AG04449 (cell line): Measurements from ENCODE around the gene OCEL1.

ENCODE experiments used
- CTCF ChIA-PET: fragments of 350-600 bp; formaldehyde crosslinking; extraction: SDS; loops from one replicate; lab custom pipeline; 2021; ENCODE audit warnings: antibody characterized with exemption; lab: Yijun Ruan, JAX
- POLR2A ChIA-PET: fragments of 400-600, 350-600 bp; formaldehyde crosslinking; extraction: SDS; loops from one replicate; lab custom pipeline; 2020; ENCODE audit warnings: antibody characterized with exemption, inconsistent platforms; lab: Yijun Ruan, JAX
- DNase-seq: peaks from one replicate; pipeline ENCODE4 v3.0.0-alpha.2; 2010; ENCODE audit warnings: low read depth, low spot score
- H3K4me3 ChIP-seq: 2 replicates; pipeline ENCODE4 v1.5.1; 2011; ENCODE audit warnings: low read depth, mild to moderate bottlenecking, control low read depth, low read length
- TF ChIP-seq, protein P1 (sequence below): IDR thresholded peaks from one replicate; pipeline ENCODE4 v1.5.1; 2011; ENCODE audit warnings: mild to moderate bottlenecking, moderate library complexity, low read length, control low read depth, inconsistent platforms; ENCODE audit not compliant: insufficient read depth; ENCODE audit errors: missing control alignments

Gene OCEL1

DNA sequence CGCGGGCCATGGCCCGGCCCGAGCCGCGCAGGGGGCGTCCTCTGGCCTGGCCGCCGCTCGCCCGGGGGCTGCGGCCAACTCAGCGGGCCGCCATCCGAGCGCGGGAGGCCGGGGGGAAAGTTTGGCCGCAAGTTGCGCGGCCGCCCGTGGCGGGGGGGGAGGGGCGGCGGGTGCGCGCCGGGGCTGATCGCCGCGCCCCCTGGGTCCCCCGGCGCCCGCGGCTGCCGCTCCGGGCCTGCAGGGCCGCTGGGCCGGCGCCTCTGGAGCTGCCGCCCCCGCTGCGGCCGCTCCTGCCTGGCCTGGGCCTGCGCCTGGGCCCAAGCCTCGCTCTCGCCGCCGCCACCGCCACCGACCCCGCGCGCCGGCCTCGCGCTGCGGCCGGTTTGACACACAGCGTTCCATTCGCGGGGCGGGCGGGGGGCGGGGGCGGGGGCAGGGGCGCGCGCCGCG, 19.5 kb downstream of the OCEL1 start, which contains the start of gene NR2F6:
NR2F6 (minus strand) TSS at position 385 of the 450 bp plus-strand sequence. CDS start 699 bp downstream, outside the sequence.
- TF ChIP-seq, protein P1, sequence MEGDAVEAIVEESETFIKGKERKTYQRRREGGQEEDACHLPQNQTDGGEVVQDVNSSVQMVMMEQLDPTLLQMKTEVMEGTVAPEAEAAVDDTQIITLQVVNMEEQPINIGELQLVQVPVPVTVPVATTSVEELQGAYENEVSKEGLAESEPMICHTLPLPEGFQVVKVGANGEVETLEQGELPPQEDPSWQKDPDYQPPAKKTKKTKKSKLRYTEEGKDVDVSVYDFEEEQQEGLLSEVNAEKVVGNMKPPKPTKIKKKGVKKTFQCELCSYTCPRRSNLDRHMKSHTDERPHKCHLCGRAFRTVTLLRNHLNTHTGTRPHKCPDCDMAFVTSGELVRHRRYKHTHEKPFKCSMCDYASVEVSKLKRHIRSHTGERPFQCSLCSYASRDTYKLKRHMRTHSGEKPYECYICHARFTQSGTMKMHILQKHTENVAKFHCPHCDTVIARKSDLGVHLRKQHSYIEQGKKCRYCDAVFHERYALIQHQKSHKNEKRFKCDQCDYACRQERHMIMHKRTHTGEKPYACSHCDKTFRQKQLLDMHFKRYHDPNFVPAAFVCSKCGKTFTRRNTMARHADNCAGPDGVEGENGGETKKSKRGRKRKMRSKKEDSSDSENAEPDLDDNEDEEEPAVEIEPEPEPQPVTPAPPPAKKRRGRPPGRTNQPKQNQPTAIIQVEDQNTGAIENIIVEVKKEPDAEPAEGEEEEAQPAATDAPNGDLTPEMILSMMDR = no peak
- peak within 1 kb of the TSS; percentile 82 for H3K4me3 ChIP-seq
- POLR2A ChIA-PET = no interaction called here
- DNase-seq = no peak
- CTCF ChIA-PET = no interaction called here

DNA sequence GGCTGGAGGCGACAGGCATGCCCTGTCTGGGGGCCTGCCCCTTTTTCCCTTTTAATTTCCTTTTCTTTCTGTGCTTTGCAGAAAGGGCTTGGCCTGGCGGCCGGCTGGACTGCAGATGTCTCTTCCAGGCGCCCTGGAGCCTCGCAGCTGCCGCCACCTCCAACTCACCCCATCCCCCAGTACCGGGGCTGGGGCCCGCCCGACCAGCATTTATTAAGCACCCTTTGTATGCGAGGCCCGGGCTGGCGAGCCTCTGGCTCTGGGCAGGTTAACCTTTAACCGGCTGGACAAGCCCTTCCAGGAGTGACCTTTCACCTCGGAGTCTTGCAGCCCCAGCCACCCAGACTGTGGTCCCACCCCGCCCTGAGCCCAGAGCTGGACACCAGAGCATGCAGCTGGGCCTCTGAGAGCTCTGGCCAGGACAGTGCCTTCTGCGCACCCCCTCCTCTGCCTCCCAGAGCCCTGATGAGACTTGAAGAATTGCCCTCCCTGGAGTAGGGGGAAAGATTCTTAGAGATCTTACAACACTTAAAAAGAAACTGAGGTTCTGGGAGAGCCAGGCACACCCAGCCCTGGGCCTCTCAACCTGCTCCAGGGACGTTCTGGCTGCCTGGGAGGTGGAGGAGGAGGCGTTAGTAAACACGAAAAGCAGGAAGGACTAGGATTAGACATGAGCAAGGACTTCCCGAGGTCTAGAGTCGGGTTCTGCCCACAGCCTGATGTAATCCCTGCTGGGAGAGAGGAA, 20.8 kb downstream of the OCEL1 start:
- CTCF ChIA-PET = interaction anchor here (1.0 kb wide), 2 partner anchors 11 to 36 kb away, joined by 3 read pairs; no protein-coding TSS in a partner anchor
- no peak overlapping the region; the same call in 1 of the 2 replicates for H3K4me3 ChIP-seq
- POLR2A ChIA-PET = no interaction called here
- TF ChIP-seq, protein P1 = no peak
- no peak for DNase-seq

DNA sequence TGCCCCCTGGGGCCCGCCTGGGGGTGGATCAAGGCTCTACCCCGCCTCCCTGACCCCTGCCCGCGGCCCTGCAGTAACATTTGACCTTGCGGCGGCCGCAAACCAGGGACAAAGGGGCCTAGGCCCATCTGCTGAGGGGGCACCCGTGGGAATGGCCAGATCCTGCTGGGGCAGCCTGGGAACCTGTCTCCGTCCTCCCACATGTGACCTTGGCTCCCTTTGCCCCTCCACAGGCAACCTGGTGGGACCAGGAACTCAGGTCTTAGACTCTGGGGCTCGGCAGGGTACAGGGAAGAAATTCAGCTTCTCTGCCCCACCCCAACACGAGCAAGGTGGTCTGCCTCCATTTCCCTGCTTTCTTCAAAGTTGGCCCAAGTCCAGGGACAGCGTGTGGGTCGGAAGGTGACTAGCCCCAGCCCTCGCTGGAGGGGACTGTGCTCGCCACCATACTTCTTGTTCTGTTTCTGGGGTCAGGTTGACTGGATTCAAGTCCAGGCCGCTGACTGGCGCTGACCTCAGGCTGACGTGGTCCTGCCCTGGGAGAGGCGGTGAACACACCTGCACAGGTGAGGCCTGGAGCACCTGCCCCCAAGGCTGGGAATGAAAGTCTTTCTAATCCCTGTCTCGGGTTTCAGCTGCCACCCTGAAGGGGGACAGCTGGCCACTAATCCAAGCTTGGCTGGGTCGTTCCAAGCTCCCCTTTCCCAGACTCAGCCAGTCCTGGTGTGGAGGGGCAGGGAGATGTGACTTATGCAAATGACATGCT, 22.2 kb downstream of the OCEL1 start:
- H3K4me3 ChIP-seq = no peak overlapping the region
- ChIA-PET POLR2A (no interaction called here), CTCF (interaction anchor here (0.7 to 4.1 kb wide), 6 partner anchors 10 to 34 kb away, joined by 3 to 33 read pairs (median 4); partner anchors contain the start of genes ANKLE1 and USHBP1)
- no peak for DNase-seq
- TF ChIP-seq, protein P1 = no peak

DNA sequence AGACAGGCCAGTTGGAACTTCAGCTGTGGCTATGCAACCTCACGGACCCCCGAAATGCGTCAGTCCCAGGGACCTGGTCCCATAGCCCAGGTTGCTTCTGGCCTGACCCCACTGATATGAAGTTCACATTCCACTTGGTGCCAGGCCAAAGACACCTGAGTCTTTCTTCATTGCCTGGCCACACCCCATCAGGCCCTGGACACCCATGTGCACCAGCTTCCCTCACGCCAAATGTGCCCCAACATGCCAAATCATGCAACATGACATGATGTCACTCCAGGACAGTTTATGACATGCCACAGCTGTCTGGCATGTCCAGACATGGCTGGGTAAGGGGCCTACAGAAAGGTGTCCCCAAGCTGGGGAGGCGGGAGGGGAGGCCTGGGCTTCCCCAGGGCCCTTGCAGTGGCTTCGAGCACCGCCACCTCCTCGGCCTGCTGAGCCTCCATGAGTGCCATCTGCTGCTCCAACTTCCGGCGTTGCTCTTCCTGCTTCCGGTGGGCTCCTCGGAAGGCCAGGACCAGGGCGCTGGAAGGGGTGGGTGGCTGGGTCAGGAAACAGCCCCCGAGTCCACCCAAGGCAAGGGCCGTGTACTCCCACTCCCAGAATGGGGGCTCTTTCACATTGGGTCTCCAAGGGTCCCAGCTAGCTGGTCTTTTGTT, 24.0 kb downstream of the OCEL1 start:
- CTCF ChIA-PET = interaction anchor here (1.0 to 4.1 kb wide), 3 partner anchors 8 to 15 kb away, joined by 3 to 33 read pairs (median 5); no protein-coding TSS in a partner anchor
- POLR2A ChIA-PET = interaction anchor here (0.6 kb wide), 1 partner anchor 31 kb away, joined by 3 read pairs; no protein-coding TSS in a partner anchor
- no peak for DNase-seq
- H3K4me3 ChIP-seq = no peak overlapping the region
- TF ChIP-seq, protein P1 = no peak

DNA sequence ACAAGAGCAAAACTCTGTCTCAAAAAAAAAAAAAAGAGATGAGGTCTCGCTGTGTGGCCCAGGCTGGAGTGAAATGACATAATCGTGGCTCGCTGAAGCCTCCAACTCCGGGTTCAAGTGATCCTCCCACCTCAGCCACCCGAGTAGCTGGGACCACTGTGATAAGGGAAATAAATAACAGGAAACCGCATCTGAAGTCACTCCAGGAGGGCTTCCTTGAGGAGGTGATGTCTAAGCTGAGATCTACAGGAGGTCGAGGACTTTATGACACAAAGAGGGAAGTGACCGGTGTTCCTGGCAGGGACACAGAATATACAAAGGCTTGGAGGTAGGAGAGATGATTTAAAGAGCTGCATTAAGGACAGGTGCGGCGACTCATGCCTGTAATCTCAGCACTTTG, 28.6 kb downstream of the OCEL1 start:
- no peak for DNase-seq
- ChIA-PET CTCF (interaction anchor here (0.9 to 1.2 kb wide), 2 partner anchors 9 to 11 kb away, joined by 4 to 8 read pairs; partner anchors contain the start of gene USHBP1), POLR2A (interaction anchor here (1.0 kb wide), 1 partner anchor 10 kb away, joined by 3 read pairs; no protein-coding TSS in a partner anchor)
- TF ChIP-seq, protein P1 = no peak
- H3K4me3 ChIP-seq = no peak overlapping the region
